Mucosa of descending colon (tissue), 3 donors: ENCODE measurements around the gene TSPAN15. TPM values are rescaled to one million over a fixed set of nuclear protein-coding genes. Genes with fewer than 3 reads are reported as not detected.

ENCODE experiments used
- ATAC-seq: fragments of 200-7000 bp; cut with Tn5 transposase; one replicate; pipeline ENCODE4 v1.9.1; 2020; ENCODE audit warnings: mild to moderate bottlenecking, moderate library complexity
- DNase-seq, 3 donors: peaks; one replicate each; pipeline ENCODE4 v3.0.0-alpha.2; 2020
- H3K36me3 ChIP-seq: fragments of 200-600 bp; one replicate; pipeline ENCODE4 v1.8.0; 2021; ENCODE audit warnings: low read depth, mild to moderate bottlenecking
- H3K4me1 ChIP-seq: fragments of 200-600 bp; one replicate; pipeline ENCODE4 v1.8.0; 2021; ENCODE audit warnings: low read depth, mild to moderate bottlenecking
- H3K4me3 ChIP-seq: fragments of 200-600 bp; one replicate; pipeline ENCODE4 v1.8.0; 2021; ENCODE audit warnings: mild to moderate bottlenecking
- H3K9me3 ChIP-seq: fragments of 200-600 bp; one replicate; pipeline ENCODE4 v1.8.0; 2021; ENCODE audit warnings: mild to moderate bottlenecking
- intact Hi-C, 2 donors: fragments of 100-400 bp; cut with DNase I in 1 of 2; cut with micrococcal nuclease in 1 of 2; formaldehyde crosslinking; loops; one replicate each; pipeline versions ENCODE4 v1.11.0 to v1.11.1; 2022; cut with DNase I, micrococcal nuclease
- total RNA-seq, 3 donors: library from RNA; stranded (reverse); fragmentation: NEBNext Ultra II Directional in 2 of 3; extraction: Animal tissue kit (Norgen Biotek cat#: 25700) in 2 of 3; gene quantifications; one replicate each; pipeline versions ENCODE4 v1.2.1 to v1.2.4, GENCODE V29; 2021 to 2023
- TF ChIP-seq, protein P1 (sequence below): fragments of 200-600 bp; IDR thresholded peaks from one replicate; pipeline ENCODE4 v1.8.0; 2022; ENCODE audit warnings: antibody characterized with exemption, mild to moderate bottlenecking
- donor health status: DM: no; HTN: no; CAD: no; lungs with moderate emphysema.
- donor health status: DM: no; HTN: no; CAD: no.
- donor health status: DM: no; HTN: yes; CAD: no.

The TSPAN15 gene
- total RNA-seq, 3 donors from 2014 or later = 118 to 183 (median 139) TPM

DNA sequence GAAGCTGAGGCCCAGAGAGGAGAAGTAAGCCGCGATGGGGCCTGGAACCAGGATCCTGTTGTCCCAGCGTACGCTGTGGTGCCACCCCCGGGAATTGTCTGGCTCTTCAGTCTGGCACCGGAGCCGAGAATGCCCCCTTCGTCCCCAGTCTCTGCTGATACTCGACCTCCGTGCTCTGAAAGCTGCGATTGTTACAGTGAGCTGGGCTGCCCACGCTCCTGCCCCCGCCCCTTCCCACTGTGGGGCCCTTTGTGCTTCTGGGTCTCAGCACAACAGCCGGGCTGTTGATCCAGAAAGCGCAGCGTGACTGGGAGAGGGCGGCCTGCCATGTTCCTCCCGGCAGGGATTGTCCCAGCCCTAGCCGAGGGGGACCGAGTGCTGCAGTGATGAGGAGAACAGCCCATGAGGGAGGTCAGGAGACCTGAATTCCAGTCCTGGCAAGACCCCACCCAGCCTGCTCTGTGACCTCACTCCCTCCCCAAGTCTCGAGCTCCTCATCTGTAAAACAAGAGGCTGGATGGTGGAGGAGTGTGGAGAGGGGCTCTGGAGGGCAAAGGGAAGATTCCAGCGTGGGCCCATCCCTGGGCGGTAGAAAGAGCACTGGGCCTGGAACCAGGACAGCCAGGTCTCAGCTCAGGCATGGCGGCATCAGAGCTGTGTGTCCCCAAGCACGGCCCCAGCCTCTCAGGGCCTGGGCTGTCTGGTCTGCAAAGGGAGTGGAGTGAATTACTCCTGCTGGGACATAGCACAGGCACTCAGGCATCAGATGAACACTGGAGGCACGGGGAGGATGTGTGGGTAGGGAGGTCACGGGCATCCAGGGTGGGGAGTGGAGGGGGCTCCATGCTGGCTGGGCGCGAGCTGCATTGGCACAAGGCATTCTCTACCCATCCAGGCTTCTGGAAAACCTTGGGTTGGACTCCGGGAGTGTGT, 43.6 kb downstream of the TSPAN15 start:
- TF ChIP-seq, protein P1, sequence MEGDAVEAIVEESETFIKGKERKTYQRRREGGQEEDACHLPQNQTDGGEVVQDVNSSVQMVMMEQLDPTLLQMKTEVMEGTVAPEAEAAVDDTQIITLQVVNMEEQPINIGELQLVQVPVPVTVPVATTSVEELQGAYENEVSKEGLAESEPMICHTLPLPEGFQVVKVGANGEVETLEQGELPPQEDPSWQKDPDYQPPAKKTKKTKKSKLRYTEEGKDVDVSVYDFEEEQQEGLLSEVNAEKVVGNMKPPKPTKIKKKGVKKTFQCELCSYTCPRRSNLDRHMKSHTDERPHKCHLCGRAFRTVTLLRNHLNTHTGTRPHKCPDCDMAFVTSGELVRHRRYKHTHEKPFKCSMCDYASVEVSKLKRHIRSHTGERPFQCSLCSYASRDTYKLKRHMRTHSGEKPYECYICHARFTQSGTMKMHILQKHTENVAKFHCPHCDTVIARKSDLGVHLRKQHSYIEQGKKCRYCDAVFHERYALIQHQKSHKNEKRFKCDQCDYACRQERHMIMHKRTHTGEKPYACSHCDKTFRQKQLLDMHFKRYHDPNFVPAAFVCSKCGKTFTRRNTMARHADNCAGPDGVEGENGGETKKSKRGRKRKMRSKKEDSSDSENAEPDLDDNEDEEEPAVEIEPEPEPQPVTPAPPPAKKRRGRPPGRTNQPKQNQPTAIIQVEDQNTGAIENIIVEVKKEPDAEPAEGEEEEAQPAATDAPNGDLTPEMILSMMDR = no peak
- intact Hi-C loops = no loop called here
- Histone ChIP-seq H3K36me3 (peaks cover 4% of the 10 kb centered on the region), H3K4me1 (no peaks in the 10 kb centered on the region), H3K9me3 (no peaks in the 10 kb centered on the region), H3K4me3 (no peak overlapping the region)
- peak in 1 of 3 donors; percentile 24 for DNase-seq
- no peak for ATAC-seq

DNA sequence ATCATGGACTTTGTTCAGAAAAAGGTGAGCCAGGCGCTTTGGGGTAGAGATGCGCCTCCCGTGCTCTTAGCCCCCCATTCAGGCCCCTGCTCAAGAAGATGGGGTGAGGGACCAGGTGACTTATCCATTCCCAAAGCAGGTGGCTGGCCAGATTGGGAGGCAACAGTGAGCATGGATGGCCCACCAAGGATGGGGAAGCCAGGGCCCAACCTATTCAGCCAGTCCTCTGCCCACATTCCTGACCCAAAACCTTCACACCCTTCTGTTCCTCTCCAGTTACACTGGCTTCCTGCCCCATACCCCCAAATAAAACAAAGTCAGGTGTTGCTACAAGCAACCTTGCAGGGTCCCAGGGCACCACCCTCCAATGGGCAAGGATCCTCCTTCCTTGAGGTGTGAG, 44.4 kb downstream of the TSPAN15 start:
- TF ChIP-seq, protein P1 = no peak
- H3K36me3 ChIP-seq = peaks cover 4% of the 10 kb centered on the region
- H3K4me3 ChIP-seq = no peak overlapping the region
- H3K9me3 ChIP-seq = no peaks in the 10 kb centered on the region
- intact Hi-C loops = no loop called here
- DNase-seq (no peak), ATAC-seq (no peak)
- no peaks in the 10 kb centered on the region for H3K4me1 ChIP-seq

DNA sequence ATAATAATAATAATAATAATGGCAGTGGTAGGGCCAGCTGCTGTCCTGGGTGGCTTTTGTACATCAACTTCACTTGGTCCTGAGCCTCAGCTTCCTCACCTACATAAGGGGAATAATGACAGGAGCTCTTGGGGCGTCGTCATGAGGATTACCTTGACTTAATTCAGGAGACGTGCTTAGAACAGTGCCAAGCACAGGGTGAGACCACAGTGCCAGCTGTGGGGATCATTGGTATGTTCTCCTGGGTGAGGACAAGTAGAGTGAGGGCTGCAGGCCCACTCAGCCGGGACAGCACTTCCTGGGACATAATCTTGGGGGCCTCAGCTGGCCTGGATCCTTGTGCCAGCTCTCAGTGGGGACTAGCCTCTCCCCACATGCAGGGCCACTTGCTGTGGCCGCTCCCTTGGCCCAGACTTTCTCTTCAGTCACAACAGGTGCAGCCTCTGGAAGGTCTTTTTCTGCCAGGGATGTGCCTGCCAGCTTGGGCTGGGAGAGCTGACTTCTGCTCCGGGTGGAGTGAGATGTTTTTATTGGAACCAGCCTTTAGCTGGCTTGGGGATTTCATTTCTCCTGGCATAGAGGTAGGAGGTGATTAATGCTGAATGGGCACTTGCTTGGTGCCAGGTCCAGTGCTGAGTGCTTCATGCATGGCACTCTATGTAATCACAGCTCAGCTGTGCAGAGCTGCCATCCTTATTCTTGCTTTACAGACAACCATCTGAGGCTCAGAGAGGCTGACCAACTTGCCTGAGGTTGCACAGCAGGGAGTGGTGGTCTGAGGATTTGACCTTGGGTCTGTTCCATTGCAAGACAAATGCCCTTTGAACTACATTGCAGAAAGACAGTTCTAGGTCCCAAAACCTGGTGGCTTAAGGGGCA, 45.3 kb downstream of the TSPAN15 start:
- DNase-seq = no peak
- intact Hi-C loops = no loop called here
- TF ChIP-seq, protein P1 = no peak
- Histone ChIP-seq H3K4me1 (no peaks in the 10 kb centered on the region), H3K9me3 (no peaks in the 10 kb centered on the region), H3K36me3 (peaks cover 4% of the 10 kb centered on the region), H3K4me3 (no peak overlapping the region)
- ATAC-seq = no peak

DNA sequence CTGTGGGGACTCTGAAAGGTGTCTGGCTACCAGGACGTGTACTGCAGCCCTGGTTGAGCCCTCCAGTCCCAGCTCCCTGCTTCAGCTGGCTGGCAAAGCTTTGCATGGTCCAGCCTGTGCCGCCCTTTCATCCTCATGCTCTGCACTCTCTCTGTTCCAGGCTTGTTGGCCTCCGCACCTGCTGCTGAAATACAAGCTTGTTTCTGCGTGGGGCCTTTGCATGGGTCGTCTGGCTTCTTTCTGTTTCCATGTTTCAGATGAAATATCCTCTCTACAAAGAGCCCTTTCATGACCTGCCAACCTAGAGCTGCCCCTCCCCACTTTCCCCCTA, 45.9 kb downstream of the TSPAN15 start:
- Histone ChIP-seq H3K36me3 (peaks cover 4% of the 10 kb centered on the region), H3K9me3 (no peaks in the 10 kb centered on the region), H3K4me3 (no peak overlapping the region), H3K4me1 (no peaks in the 10 kb centered on the region)
- intact Hi-C loops = no loop called here
- DNase-seq (no peak), ATAC-seq (no peak)
- TF ChIP-seq, protein P1 = no peak

DNA sequence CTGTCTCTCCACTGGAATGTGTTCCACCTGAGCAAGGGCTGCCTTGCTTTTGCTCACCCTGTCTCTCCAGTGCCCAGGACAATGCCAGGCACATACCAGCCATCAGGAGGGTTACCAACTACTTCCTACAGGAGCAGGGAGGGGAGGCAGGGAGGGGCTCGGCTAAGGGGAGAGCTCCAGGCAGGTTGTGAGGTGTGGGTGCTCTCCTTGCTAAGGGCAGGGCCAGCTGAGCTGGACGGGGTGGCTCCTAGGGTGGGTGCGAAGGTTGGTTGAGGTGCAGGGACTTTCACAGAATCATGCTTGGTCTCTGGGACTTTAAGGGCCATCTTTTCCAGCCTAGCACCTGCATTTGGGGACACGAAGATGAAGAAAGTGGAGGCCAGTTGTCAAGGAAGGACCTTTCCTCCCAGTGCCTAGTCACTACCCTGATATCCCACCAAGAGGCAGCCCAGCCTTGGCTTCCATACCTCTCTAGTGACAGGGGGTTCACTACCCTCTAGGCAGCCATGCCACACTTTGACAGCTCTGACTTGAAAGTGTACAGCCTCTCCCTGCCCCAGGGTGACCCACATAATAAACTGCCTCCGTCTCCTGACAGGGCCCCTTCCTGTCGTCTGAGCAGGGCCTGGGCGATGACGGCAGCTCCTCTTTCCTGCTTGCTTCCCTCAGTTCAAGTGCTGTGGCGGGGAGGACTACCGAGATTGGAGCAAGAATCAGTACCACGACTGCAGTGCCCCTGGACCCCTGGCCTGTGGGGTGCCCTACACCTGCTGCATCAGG, 46.5 kb downstream of the TSPAN15 start:
- intact Hi-C loops = no loop called here
- TF ChIP-seq, protein P1 = no peak
- ATAC-seq = no peak
- Histone ChIP-seq H3K4me1 (no peaks in the 10 kb centered on the region), H3K9me3 (no peaks in the 10 kb centered on the region), H3K4me3 (no peak overlapping the region), H3K36me3 (peaks cover 4% of the 10 kb centered on the region)
- no peak for DNase-seq
